Measurements from ENCODE around the gene SBK1.

GRCh38 chr16:28309811-28310311 lies 17.5 kb downstream of the SBK1 start:
- TF ChIP-seq CTCF (conservative IDR thresholded peaks at IDR 0.05; ENCODE audit: low read length), result no peak
- TF ChIP-seq EZH2phosphoT487 (IDR thresholded peaks at IDR 0.05; ENCODE audit: borderline replicate concordance, low read depth, low read length), result no peak

All from OCI-LY7 (cell line).